SJCRH30 (cell line): ENCODE data around the gene SYNC. TPM values are rescaled to one million over a fixed set of nuclear protein-coding genes. Genes with fewer than 3 reads are reported as not detected.
A peak's percentile ranks its signal among the peaks of the same experiment; 100 is the strongest.

Experiments
- DNase-seq, 2 experiments: peaks; one replicate each; pipeline ENCODE4 v3.0.0-alpha.2; 2015 to 2020
- H3K27ac ChIP-seq: fragments of 250-450 bp; sonication (Bioruptor Pico); 2 replicates; pipeline ENCODE4 v1.5.1; 2020; ENCODE audit warnings: mild to moderate bottlenecking, moderate library complexity
- H3K27me3 ChIP-seq: fragments of 250-450 bp; sonication (Bioruptor Pico); 2 replicates; pipeline ENCODE4 v1.5.1; 2020; ENCODE audit warnings: mild to moderate bottlenecking, moderate library complexity
- H3K36me3 ChIP-seq: fragments of 250-450 bp; sonication (Bioruptor Pico); 2 replicates; pipeline ENCODE4 v1.5.1; 2020; ENCODE audit warnings: mild to moderate bottlenecking, moderate library complexity
- H3K4me1 ChIP-seq: fragments of 250-450 bp; sonication (Bioruptor Pico); 2 replicates; pipeline ENCODE4 v1.5.1; 2020; ENCODE audit warnings: mild to moderate bottlenecking, moderate library complexity
- H3K4me3 ChIP-seq: fragments of 250-450 bp; sonication (Bioruptor Pico); 2 replicates; pipeline ENCODE4 v1.5.1; 2020; ENCODE audit warnings: mild to moderate bottlenecking, moderate library complexity
- H3K9me3 ChIP-seq: fragments of 250-450 bp; sonication (Bioruptor Pico); replicated peaks from 2 replicates; pipeline ENCODE4 v1.5.1; 2020; ENCODE audit warnings: mild to moderate bottlenecking, moderate library complexity
- total RNA-seq: library from RNA; depleted of rRNA; stranded (reverse); fragments of >200 nt; shearing (Covaris generic); gene quantifications from 2 replicates; pipeline ENCODE4 v1.2.3, GENCODE V29; 2014

Gene SYNC
- total RNA-seq, 1 experiment from 2014 or later: 1.6 TPM

- Histone ChIP-seq H3K27ac (peak overlapping the region; percentile 24), H3K36me3 (no peaks in the 10 kb centered on the region), H3K4me1 (peaks cover 33% of the 10 kb centered on the region), H3K9me3 (no peaks in the 10 kb centered on the region), H3K4me3 (peak overlapping the region; percentile 2; the same call in 1 of the 2 replicates), H3K27me3 (no peaks in the 10 kb centered on the region)
- DNase-seq: peak; percentile 93 to 94
Measured at GRCh38 chr1:32733582-32734321, 31.2 kb upstream of the SYNC start.

GRCh38 chr1:32729254-32730046 is 26.9 kb upstream of the SYNC start:
- peaks cover 37% of the 10 kb centered on the region for H3K4me1 ChIP-seq
- H3K27me3 ChIP-seq: no peaks in the 10 kb centered on the region
- DNase-seq: no peak
- H3K9me3 ChIP-seq: no peaks in the 10 kb centered on the region
- H3K27ac ChIP-seq: no peak overlapping the region
- H3K36me3 ChIP-seq: no peaks in the 10 kb centered on the region
- H3K4me3 ChIP-seq: no peak overlapping the region

GRCh38 chr1:32728413-32729077 is 26.0 kb upstream of the SYNC start:
- Histone ChIP-seq H3K9me3 (no peaks in the 10 kb centered on the region), H3K4me1 (peaks cover 28% of the 10 kb centered on the region), H3K4me3 (no peak overlapping the region), H3K36me3 (no peaks in the 10 kb centered on the region), H3K27me3 (no peaks in the 10 kb centered on the region), H3K27ac (no peak overlapping the region)
- DNase-seq: no peak

GRCh38 chr1:32727876-32728275 is 25.3 kb upstream of the SYNC start:
- Histone ChIP-seq H3K4me3 (no peak overlapping the region), H3K36me3 (no peaks in the 10 kb centered on the region), H3K27me3 (no peaks in the 10 kb centered on the region), H3K4me1 (peaks cover 23% of the 10 kb centered on the region), H3K27ac (no peak overlapping the region), H3K9me3 (no peaks in the 10 kb centered on the region)
- no peak for DNase-seq

- Histone ChIP-seq H3K27ac (no peak overlapping the region), H3K36me3 (no peaks in the 10 kb centered on the region), H3K9me3 (no peaks in the 10 kb centered on the region), H3K27me3 (no peaks in the 10 kb centered on the region), H3K4me1 (peaks cover 23% of the 10 kb centered on the region), H3K4me3 (no peak overlapping the region)
- DNase-seq: no peak
Measured at GRCh38 chr1:32725615-32725982, 23.0 kb upstream of the SYNC start.

- no peaks in the 10 kb centered on the region for H3K9me3 ChIP-seq
- no peak overlapping the region for H3K27ac ChIP-seq
- DNase-seq: peak; percentile 79
- no peak overlapping the region for H3K4me3 ChIP-seq
- no peaks in the 10 kb centered on the region for H3K27me3 ChIP-seq
- peaks cover 18% of the 10 kb centered on the region for H3K4me1 ChIP-seq
- no peaks in the 10 kb centered on the region for H3K36me3 ChIP-seq
Measured at GRCh38 chr1:32724678-32725614, 22.4 kb upstream of the SYNC start.

- Histone ChIP-seq H3K4me3 (no peak overlapping the region), H3K27me3 (no peaks in the 10 kb centered on the region), H3K4me1 (peaks cover 9% of the 10 kb centered on the region; the same call in 1 of the 2 replicates), H3K27ac (no peak overlapping the region), H3K36me3 (no peaks in the 10 kb centered on the region), H3K9me3 (no peaks in the 10 kb centered on the region)
- DNase-seq: peak in 1 of 2 experiments; percentile 15
Measured at GRCh38 chr1:32719681-32720275, 17.2 kb upstream of the SYNC start.

GRCh38 chr1:32718527-32718926 is 16.0 kb upstream of the SYNC start:
- H3K9me3 ChIP-seq: no peaks in the 10 kb centered on the region
- H3K27me3 ChIP-seq: no peaks in the 10 kb centered on the region
- peaks cover 6% of the 10 kb centered on the region; the same call in 1 of the 2 replicates for H3K4me1 ChIP-seq
- H3K4me3 ChIP-seq: no peak overlapping the region
- no peaks in the 10 kb centered on the region for H3K36me3 ChIP-seq
- DNase-seq: no peak
- no peak overlapping the region for H3K27ac ChIP-seq

GRCh38 chr1:32718036-32718435 is 15.5 kb upstream of the SYNC start:
- Histone ChIP-seq H3K27me3 (0 out of 2 replicates have a peak, but pooled peaks cover 3% of the 10 kb centered on the region), H3K27ac (no peak overlapping the region), H3K4me1 (peaks cover 6% of the 10 kb centered on the region; the same call in 1 of the 2 replicates), H3K9me3 (no peaks in the 10 kb centered on the region), H3K36me3 (no peaks in the 10 kb centered on the region), H3K4me3 (no peak overlapping the region)
- DNase-seq: no peak

GRCh38 chr1:32717503-32717902 is 14.9 kb upstream of the SYNC start:
- H3K27me3 ChIP-seq: 0 out of 2 replicates have a peak, but pooled peaks cover 3% of the 10 kb centered on the region
- DNase-seq: no peak
- no peaks in the 10 kb centered on the region for H3K36me3 ChIP-seq
- peaks cover 6% of the 10 kb centered on the region; the same call in 1 of the 2 replicates for H3K4me1 ChIP-seq
- no peak overlapping the region for H3K4me3 ChIP-seq
- H3K27ac ChIP-seq: no peak overlapping the region
- no peaks in the 10 kb centered on the region for H3K9me3 ChIP-seq

- Histone ChIP-seq H3K36me3 (no peaks in the 10 kb centered on the region), H3K4me1 (peaks cover 6% of the 10 kb centered on the region; the same call in 1 of the 2 replicates), H3K9me3 (no peaks in the 10 kb centered on the region), H3K4me3 (no peak overlapping the region), H3K27ac (no peak overlapping the region), H3K27me3 (0 out of 2 replicates have a peak, but pooled peaks cover 3% of the 10 kb centered on the region)
- peak; percentile 51 to 59 for DNase-seq
Measured at GRCh38 chr1:32716312-32717148, 14.0 kb upstream of the SYNC start.

- Histone ChIP-seq H3K27me3 (0 out of 2 replicates have a peak, but pooled peaks cover 3% of the 10 kb centered on the region), H3K4me3 (no peak overlapping the region), H3K36me3 (no peaks in the 10 kb centered on the region), H3K4me1 (peaks cover 6% of the 10 kb centered on the region; the same call in 1 of the 2 replicates), H3K27ac (no peak overlapping the region), H3K9me3 (no peaks in the 10 kb centered on the region)
- no peak for DNase-seq
Measured at GRCh38 chr1:32715901-32716311, 13.3 kb upstream of the SYNC start.

- Histone ChIP-seq H3K27ac (no peak overlapping the region), H3K36me3 (no peaks in the 10 kb centered on the region), H3K9me3 (no peaks in the 10 kb centered on the region), H3K27me3 (0 out of 2 replicates have a peak, but pooled peaks cover 3% of the 10 kb centered on the region), H3K4me3 (no peak overlapping the region), H3K4me1 (peaks cover 6% of the 10 kb centered on the region; the same call in 1 of the 2 replicates)
- DNase-seq: no peak
Measured at GRCh38 chr1:32714277-32714676, 11.7 kb upstream of the SYNC start.
